Muscle of leg (tissue), 16 donors: ENCODE data around the gene TRAM2. TPM values are rescaled to one million over a fixed set of nuclear protein-coding genes. Genes with fewer than 3 reads are reported as not detected.
A peak's percentile ranks its signal among the peaks of the same experiment; 100 is the strongest.

Experiments
- DNase-seq: peaks from one replicate; pipeline ENCODE4 v3.0.0; 2013
- H3K27ac ChIP-seq: one replicate; pipeline ENCODE4 v1.5.1; 2013; ENCODE audit warnings: mild to moderate bottlenecking, low read length, control low read depth
- H3K27me3 ChIP-seq: one replicate; pipeline ENCODE4 v1.6.1; 2013; ENCODE audit warnings: low read length; ENCODE audit not compliant: control insufficient read depth, insufficient read depth
- H3K36me3 ChIP-seq: one replicate; pipeline ENCODE4 v1.6.1; 2013; ENCODE audit warnings: low read length; ENCODE audit not compliant: control insufficient read depth, insufficient read depth
- H3K4me1 ChIP-seq: one replicate; pipeline ENCODE4 v1.6.1; 2013; ENCODE audit warnings: low read length; ENCODE audit not compliant: control insufficient read depth, insufficient read depth
- H3K4me3 ChIP-seq: one replicate; pipeline ENCODE4 v1.5.1; 2013; ENCODE audit warnings: low read length, control low read depth
- H3K9me3 ChIP-seq: replicated peaks from 2 replicates; pipeline ENCODE4 v1.6.1; 2013; ENCODE audit warnings: low read depth, low read length; ENCODE audit not compliant: control insufficient read depth
- WGBS: methylation state at CpG from one replicate; pipeline ENCODE4 v1.1.5; 2013; ENCODE audit warnings: missing lambda C conversion rate; ENCODE audit not compliant: insufficient coverage; 5-methylcytosine and 5-hydroxymethylcytosine counted together
- long read RNA-seq, 11 donors: transcript quantifications; one replicate each; lab custom pipeline, GENCODE V29; 2026
- polyA plus RNA-seq, 8 donors: library from polyadenylated mRNA; unstranded; fragments of 120-200 nt; gene quantifications; one replicate each; pipeline versions ENCODE4 v1.2.1 to v1.2.3, GENCODE V29; 2013; ENCODE audit warnings: inconsistent platforms in 1 of 8, low replicate concordance in 1 of 8; ENCODE audit not compliant: insufficient read length in 8 of 8, insufficient read depth in 1 of 8
- total RNA-seq: library from RNA; stranded (reverse); fragments of 120-200 nt; gene quantifications from one replicate; pipeline ENCODE4 v1.2.4, GENCODE V29; 2013

TRAM2 gene
- 20.3 TPM for total RNA-seq
- polyA plus RNA-seq = 10 to 100 TPM; 15.8 to 32.7 (median 21.7) TPM
- long read RNA-seq, donor 1, full-length matches to known transcripts = 3 of 8 reads
- long read RNA-seq, donor 1, partial matches to known transcripts = 5 of 8 reads
- long read RNA-seq, donor 1, other reads (novel, unspliced or antisense) = 0 of 8 reads
- long read RNA-seq, donor 2 = 0 reads
- long read RNA-seq, donor 3, full-length matches to known transcripts = 5 of 5 reads
- long read RNA-seq, donor 3, partial matches to known transcripts = 0 of 5 reads
- long read RNA-seq, donor 3, other reads (novel, unspliced or antisense) = 0 of 5 reads
- long read RNA-seq, donor 4, full-length matches to known transcripts = 2 of 2 reads
- long read RNA-seq, donor 4, partial matches to known transcripts = 0 of 2 reads
- long read RNA-seq, donor 4, other reads (novel, unspliced or antisense) = 0 of 2 reads
- long read RNA-seq, donor 5, full-length matches to known transcripts = 7 of 12 reads
- long read RNA-seq, donor 5, partial matches to known transcripts = 0 of 12 reads
- long read RNA-seq, donor 5, other reads (novel, unspliced or antisense) = 5 of 12 reads
- long read RNA-seq, donor 6, full-length matches to known transcripts = 5 of 5 reads
- long read RNA-seq, donor 6, partial matches to known transcripts = 0 of 5 reads
- long read RNA-seq, donor 6, other reads (novel, unspliced or antisense) = 0 of 5 reads
- long read RNA-seq, donor 7, full-length matches to known transcripts = 1 of 1 reads
- long read RNA-seq, donor 7, partial matches to known transcripts = 0 of 1 reads
- long read RNA-seq, donor 7, other reads (novel, unspliced or antisense) = 0 of 1 reads
- long read RNA-seq, donor 8 = 0 reads
- long read RNA-seq, donor 9, full-length matches to known transcripts = 1 of 1 reads
- long read RNA-seq, donor 9, partial matches to known transcripts = 0 of 1 reads
- long read RNA-seq, donor 9, other reads (novel, unspliced or antisense) = 0 of 1 reads
- long read RNA-seq, donor 10, full-length matches to known transcripts = 6 of 6 reads
- long read RNA-seq, donor 10, partial matches to known transcripts = 0 of 6 reads
- long read RNA-seq, donor 10, other reads (novel, unspliced or antisense) = 0 of 6 reads
- long read RNA-seq, donor 11, full-length matches to known transcripts = 3 of 3 reads
- long read RNA-seq, donor 11, partial matches to known transcripts = 0 of 3 reads
- long read RNA-seq, donor 11, other reads (novel, unspliced or antisense) = 0 of 3 reads

- peaks cover 41% of the 10 kb centered on the region for H3K4me1 ChIP-seq
- H3K36me3 ChIP-seq = peaks cover 1% of the 10 kb centered on the region
- H3K9me3 ChIP-seq = no peaks in the 10 kb centered on the region
- H3K4me3 ChIP-seq = peak within 1 kb of the TSS; percentile 90
- under 1% methylated on average over 61 of the region's 84 CpGs for WGBS
- peak; percentile 95 for DNase-seq
- peak within 1 kb of the TSS; percentile 97 for H3K27ac ChIP-seq
- no peaks in the 10 kb centered on the region for H3K27me3 ChIP-seq
These were observed at the start of gene TRAM2 for GRCh38 chr6:52577022-52577777. TSS of gene TRAM2 (minus strand) at chr6:52577060. CDS start at chr6:52576915, 145 bp downstream.

GRCh38 chr6:52622810-52623209 lies 46.0 kb upstream of the TRAM2 start:
- Histone ChIP-seq H3K9me3 (no peaks in the 10 kb centered on the region), H3K27ac (no peak overlapping the region), H3K4me3 (no peak overlapping the region), H3K27me3 (no peaks in the 10 kb centered on the region), H3K4me1 (no peaks in the 10 kb centered on the region), H3K36me3 (no peaks in the 10 kb centered on the region)
- no CpG with 5 or more reads among the region's 2 CpGs for WGBS
- no peak for DNase-seq

GRCh38 chr6:52621631-52622030 lies 44.8 kb upstream of the TRAM2 start:
- Histone ChIP-seq H3K9me3 (no peaks in the 10 kb centered on the region), H3K36me3 (no peaks in the 10 kb centered on the region), H3K4me3 (no peak overlapping the region), H3K27me3 (no peaks in the 10 kb centered on the region), H3K4me1 (no peaks in the 10 kb centered on the region), H3K27ac (no peak overlapping the region)
- no CpG with 5 or more reads among the region's 1 CpG for WGBS
- no peak for DNase-seq

- DNase-seq = no peak
- Histone ChIP-seq H3K4me1 (no peaks in the 10 kb centered on the region), H3K36me3 (no peaks in the 10 kb centered on the region), H3K27me3 (no peaks in the 10 kb centered on the region), H3K9me3 (no peaks in the 10 kb centered on the region), H3K4me3 (no peak overlapping the region), H3K27ac (no peak overlapping the region)
These were observed 44.0 kb upstream of the TRAM2 start for GRCh38 chr6:52620906-52621190.

- WGBS = 100% methylated on average over 1 of the region's 2 CpGs
- no peak overlapping the region for H3K27ac ChIP-seq
- H3K4me3 ChIP-seq = no peak overlapping the region
- no peaks in the 10 kb centered on the region for H3K4me1 ChIP-seq
- no peaks in the 10 kb centered on the region for H3K27me3 ChIP-seq
- DNase-seq = no peak
- H3K9me3 ChIP-seq = no peaks in the 10 kb centered on the region
- H3K36me3 ChIP-seq = no peaks in the 10 kb centered on the region
These were observed 43.4 kb upstream of the TRAM2 start for GRCh38 chr6:52620055-52620905.

GRCh38 chr6:52617087-52617486 lies 40.2 kb upstream of the TRAM2 start:
- Histone ChIP-seq H3K27ac (no peak overlapping the region), H3K36me3 (no peaks in the 10 kb centered on the region), H3K9me3 (no peaks in the 10 kb centered on the region), H3K4me1 (no peaks in the 10 kb centered on the region), H3K27me3 (no peaks in the 10 kb centered on the region), H3K4me3 (no peak overlapping the region)
- no peak for DNase-seq
- 37% methylated on average over 2 of the region's 4 CpGs for WGBS

- no CpG with 5 or more reads among the region's 2 CpGs for WGBS
- Histone ChIP-seq H3K27ac (no peak overlapping the region), H3K4me3 (no peak overlapping the region), H3K36me3 (no peaks in the 10 kb centered on the region), H3K9me3 (no peaks in the 10 kb centered on the region), H3K4me1 (no peaks in the 10 kb centered on the region), H3K27me3 (no peaks in the 10 kb centered on the region)
- DNase-seq = no peak
These were observed 39.3 kb upstream of the TRAM2 start for GRCh38 chr6:52616059-52616690.

- Histone ChIP-seq H3K9me3 (no peaks in the 10 kb centered on the region), H3K27ac (no peak overlapping the region), H3K4me1 (no peaks in the 10 kb centered on the region), H3K4me3 (no peak overlapping the region), H3K36me3 (no peaks in the 10 kb centered on the region), H3K27me3 (no peaks in the 10 kb centered on the region)
- no peak for DNase-seq
- WGBS = no CpG with 5 or more reads among the region's 6 CpGs
These were observed 35.6 kb upstream of the TRAM2 start for GRCh38 chr6:52612336-52613054.
